ENCODE measurements around the gene TP53BP1.

TP53BP1 gene

DNA sequence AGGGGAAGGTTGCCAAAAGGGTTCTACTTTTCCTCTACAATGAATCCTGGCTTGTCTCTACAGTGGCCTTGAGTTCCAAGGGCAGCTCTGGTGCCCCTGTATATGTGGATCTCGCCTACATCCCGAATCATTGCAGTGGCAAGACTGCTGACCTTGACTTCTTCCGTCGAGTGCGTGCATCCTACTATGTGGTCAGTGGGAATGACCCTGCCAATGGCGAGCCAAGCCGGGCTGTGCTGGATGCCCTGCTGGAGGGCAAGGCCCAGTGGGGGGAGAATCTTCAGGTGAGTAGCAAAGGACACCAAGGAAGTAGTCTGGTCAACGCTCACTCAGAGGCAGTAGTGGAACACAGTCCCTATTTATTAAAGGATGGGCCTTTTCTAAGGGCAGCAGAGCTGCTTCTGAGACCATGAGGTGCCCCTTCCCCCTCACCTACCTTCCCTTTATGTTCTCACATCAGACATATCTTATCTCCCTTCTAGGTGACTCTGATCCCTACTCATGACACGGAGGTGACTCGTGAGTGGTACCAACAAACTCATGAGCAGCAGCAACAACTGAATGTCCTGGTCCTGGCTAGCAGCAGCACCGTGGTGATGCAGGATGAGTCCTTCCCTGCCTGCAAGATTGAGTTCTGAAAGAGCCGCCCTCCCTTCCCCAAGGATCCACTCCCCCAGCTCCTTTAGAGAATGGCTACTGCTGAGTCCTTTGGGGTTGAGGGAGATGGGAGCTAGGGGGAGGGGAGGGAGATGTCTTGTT is 36.8 kb upstream of the TP53BP1 start:
- TF ChIP-seq ZFX (IDR thresholded peaks at IDR 0.05), result no peak
- TF ChIP-seq, protein P1, sequence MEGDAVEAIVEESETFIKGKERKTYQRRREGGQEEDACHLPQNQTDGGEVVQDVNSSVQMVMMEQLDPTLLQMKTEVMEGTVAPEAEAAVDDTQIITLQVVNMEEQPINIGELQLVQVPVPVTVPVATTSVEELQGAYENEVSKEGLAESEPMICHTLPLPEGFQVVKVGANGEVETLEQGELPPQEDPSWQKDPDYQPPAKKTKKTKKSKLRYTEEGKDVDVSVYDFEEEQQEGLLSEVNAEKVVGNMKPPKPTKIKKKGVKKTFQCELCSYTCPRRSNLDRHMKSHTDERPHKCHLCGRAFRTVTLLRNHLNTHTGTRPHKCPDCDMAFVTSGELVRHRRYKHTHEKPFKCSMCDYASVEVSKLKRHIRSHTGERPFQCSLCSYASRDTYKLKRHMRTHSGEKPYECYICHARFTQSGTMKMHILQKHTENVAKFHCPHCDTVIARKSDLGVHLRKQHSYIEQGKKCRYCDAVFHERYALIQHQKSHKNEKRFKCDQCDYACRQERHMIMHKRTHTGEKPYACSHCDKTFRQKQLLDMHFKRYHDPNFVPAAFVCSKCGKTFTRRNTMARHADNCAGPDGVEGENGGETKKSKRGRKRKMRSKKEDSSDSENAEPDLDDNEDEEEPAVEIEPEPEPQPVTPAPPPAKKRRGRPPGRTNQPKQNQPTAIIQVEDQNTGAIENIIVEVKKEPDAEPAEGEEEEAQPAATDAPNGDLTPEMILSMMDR (conservative IDR thresholded peaks at IDR 0.05), result no peak
- no peak overlapping the region for H3K27ac ChIP-seq

GRCh38 chr15:43529141-43529540 is 36.2 kb upstream of the TP53BP1 start:
- no peak overlapping the region for H3K27ac ChIP-seq
- TF ChIP-seq, protein P1 (conservative IDR thresholded peaks at IDR 0.05), result no peak
- TF ChIP-seq ZFX (IDR thresholded peaks at IDR 0.05), result no peak

- TF ChIP-seq, protein P1 (conservative IDR thresholded peaks at IDR 0.05), result no peak
- H3K27ac ChIP-seq, result no peak overlapping the region
These were observed 35.6 kb upstream of the TP53BP1 start for GRCh38 chr15:43528542-43529007.

- TF ChIP-seq ZFX (IDR thresholded peaks at IDR 0.05), result no peak
- TF ChIP-seq, protein P1 (conservative IDR thresholded peaks at IDR 0.05), result no peak
- no peak overlapping the region for H3K27ac ChIP-seq
These were observed 35.0 kb upstream of the TP53BP1 start for GRCh38 chr15:43527802-43528541.

GRCh38 chr15:43527016-43527801 is 34.3 kb upstream of the TP53BP1 start:
- no peak for TF ChIP-seq ZFX (IDR thresholded peaks at IDR 0.05)
- TF ChIP-seq, protein P1 (conservative IDR thresholded peaks at IDR 0.05), result no peak

GRCh38 chr15:43526261-43526930 is 33.4 kb upstream of the TP53BP1 start:
- no peak overlapping the region for H3K27ac ChIP-seq
- TF ChIP-seq, protein P1 (conservative IDR thresholded peaks at IDR 0.05), result no peak
- no peak for TF ChIP-seq ZFX (IDR thresholded peaks at IDR 0.05)

More at GRCh38 chr15:43527016-43527801, 34.3 kb upstream of the TP53BP1 start:
- no peak overlapping the region for H3K27ac ChIP-seq
